CD14-positive monocyte (primary cell): ENCODE data around the gene PRC1. TPM values are rescaled to one million over a fixed set of nuclear protein-coding genes. Genes with fewer than 3 reads are reported as not detected.
A peak's percentile ranks its signal among the peaks of the same experiment; 100 is the strongest.

Experiments used
- DNase-seq, 3 donors: peaks; one replicate each; pipeline ENCODE4 v3.0.0-alpha.2; 2011 to 2022
- H2AFZ ChIP-seq: 2 replicates; pipeline ENCODE4 v1.6.0; 2012; ENCODE audit warnings: mild to moderate bottlenecking, low read depth, low read length, inconsistent platforms; ENCODE audit not compliant: insufficient read depth, poor library complexity, severe bottlenecking
- H3K27ac ChIP-seq, 2 donors: 1 replicate in 1 of 2; 2 replicates in 1 of 2; pipeline ENCODE4 v1.5.1; 2012 to 2013; ENCODE audit warnings: low read length in 2 of 2, control low read depth in 1 of 2, inconsistent platforms in 1 of 2, low read depth in 1 of 2, mild to moderate bottlenecking in 1 of 2
- H3K27me3 ChIP-seq, 2 donors: one replicate each; pipeline versions ENCODE4 v1.6.0 to v1.6.1; 2011 to 2013; ENCODE audit warnings: low read length in 2 of 2; ENCODE audit not compliant: control insufficient read depth in 2 of 2, insufficient read depth in 2 of 2
- H3K36me3 ChIP-seq, 2 donors: replicated peaks in 1 of 2; 1 replicate in 1 of 2; 2 replicates in 1 of 2; pipeline versions ENCODE4 v1.5.1 to v1.6.1; 2012 to 2013; ENCODE audit warnings: low read length in 2 of 2, control low read depth in 1 of 2, inconsistent platforms in 1 of 2, mild to moderate bottlenecking in 1 of 2; ENCODE audit not compliant: insufficient read depth in 2 of 2, control insufficient read depth in 1 of 2
- H3K4me1 ChIP-seq, 2 donors: 1 replicate in 1 of 2; 2 replicates in 1 of 2; pipeline versions ENCODE4 v1.5.1 to v1.6.1; 2012 to 2013; ENCODE audit warnings: low read length in 2 of 2, control low read depth in 1 of 2, inconsistent platforms in 1 of 2, mild to moderate bottlenecking in 1 of 2, moderate library complexity in 1 of 2; ENCODE audit not compliant: insufficient read depth in 2 of 2, control insufficient read depth in 1 of 2
- H3K4me2 ChIP-seq: replicated peaks from 2 replicates; pipeline ENCODE3; 2012; ENCODE audit warnings: low read length, moderate library complexity, mild to moderate bottlenecking; ENCODE audit not compliant: poor library complexity, severe bottlenecking; ENCODE audit errors: extremely low read depth
- H3K4me3 ChIP-seq, 3 experiments: fragments of 200-600 bp in 1 of 3; sonication (generic) in 1 of 3; replicated peaks in 1 of 3; 1 replicate in 2 of 3; 2 replicates in 1 of 3; pipeline ENCODE4 v1.5.1; 2011 to 2013; ENCODE audit warnings: low read length in 3 of 3, mild to moderate bottlenecking in 3 of 3, control low read depth in 2 of 3, low read depth in 2 of 3, inconsistent platforms in 1 of 3, moderate library complexity in 1 of 3
- H3K79me2 ChIP-seq: 2 replicates; pipeline ENCODE4 v1.6.0; 2012; ENCODE audit warnings: mild to moderate bottlenecking, control low read depth, inconsistent platforms, low read length, moderate library complexity; ENCODE audit not compliant: insufficient read depth
- H3K9ac ChIP-seq: 2 replicates; pipeline ENCODE4 v1.6.0; 2017; ENCODE audit warnings: low read length, mild to moderate bottlenecking; ENCODE audit not compliant: insufficient read depth, poor library complexity, severe bottlenecking
- H3K9me3 ChIP-seq, 2 donors: replicated peaks in 1 of 2; 1 replicate in 1 of 2; 2 replicates in 1 of 2; pipeline versions ENCODE4 v1.5.1 to v1.6.1; 2012 to 2013; ENCODE audit warnings: low read length in 2 of 2, control low read depth in 1 of 2; ENCODE audit not compliant: control insufficient read depth in 1 of 2, insufficient read depth in 1 of 2
- H4K20me1 ChIP-seq: 2 replicates; pipeline ENCODE4 v1.6.0; 2012; ENCODE audit warnings: mild to moderate bottlenecking, low read length, control low read depth, moderate library complexity; ENCODE audit not compliant: insufficient read depth
- H3K27ac Mint-ChIP-seq, 7 donors: one replicate each; pipeline ENCODE4 v1.8.0; 2020; ENCODE audit warnings: mild to moderate bottlenecking in 7 of 7, mixed read lengths in 7 of 7, moderate library complexity in 6 of 7, inconsistent platforms in 2 of 7
- H3K27me3 Mint-ChIP-seq, 3 donors: one replicate each; pipeline ENCODE4 v1.8.0; 2021 to 2022; ENCODE audit warnings: low read depth in 3 of 3, mild to moderate bottlenecking in 3 of 3, mixed read lengths in 3 of 3, moderate library complexity in 3 of 3, inconsistent platforms in 1 of 3
- H3K36me3 Mint-ChIP-seq, 2 donors: one replicate each; pipeline ENCODE4 v1.8.0; 2020; ENCODE audit warnings: mixed read lengths in 2 of 2, inconsistent platforms in 1 of 2, mild to moderate bottlenecking in 1 of 2
- H3K4me1 Mint-ChIP-seq: one replicate; pipeline ENCODE4 v1.8.0; 2020; ENCODE audit warnings: mild to moderate bottlenecking, mixed read lengths
- H3K4me3 Mint-ChIP-seq, 2 donors: one replicate each; pipeline ENCODE4 v1.8.0; 2020; ENCODE audit warnings: mild to moderate bottlenecking in 2 of 2, mixed read lengths in 2 of 2, moderate library complexity in 1 of 2
- H3K9me3 Mint-ChIP-seq, 7 donors: one replicate each; pipeline ENCODE4 v1.8.0; 2020 to 2022; ENCODE audit warnings: mixed read lengths in 7 of 7, mild to moderate bottlenecking in 6 of 7, moderate library complexity in 6 of 7, inconsistent platforms in 2 of 7
- CTCF ChIP-seq: fragments of 200-600 bp; IDR thresholded peaks from one replicate; pipeline ENCODE4 v1.8.0; 2022; ENCODE audit warnings: antibody characterized with exemption, mild to moderate bottlenecking
- WGBS: methylation state at CpG from one replicate; pipeline ENCODE4 v1.1.5; 2013; ENCODE audit warnings: missing lambda C conversion rate; ENCODE audit not compliant: insufficient coverage; 5-methylcytosine and 5-hydroxymethylcytosine counted together
- intact Hi-C, 2 donors: fragments of 100-400 bp; cut with micrococcal nuclease; formaldehyde crosslinking; loops; one replicate each; pipeline versions ENCODE4 v1.15.0 to v1.15.1; 2023
- polyA plus RNA-seq, 3 donors: library from polyadenylated mRNA; depleted of rRNA in 1 of 3; unstranded in 2 of 3; stranded (reverse) in 1 of 3; fragments of 300-500 nt in 2 of 3; fragments of >200 nt in 1 of 3; fragmentation: Illumina TruSeq in 2 of 3; gene quantifications; 1 replicate in 2 of 3; 2 replicates in 1 of 3; pipeline ENCODE4 v1.2.3, GENCODE V29; 2012 to 2021

The PRC1 gene
- polyA plus RNA-seq, 3 donors, result 1.6 to 6.9 (median 2.0) TPM

DNA sequence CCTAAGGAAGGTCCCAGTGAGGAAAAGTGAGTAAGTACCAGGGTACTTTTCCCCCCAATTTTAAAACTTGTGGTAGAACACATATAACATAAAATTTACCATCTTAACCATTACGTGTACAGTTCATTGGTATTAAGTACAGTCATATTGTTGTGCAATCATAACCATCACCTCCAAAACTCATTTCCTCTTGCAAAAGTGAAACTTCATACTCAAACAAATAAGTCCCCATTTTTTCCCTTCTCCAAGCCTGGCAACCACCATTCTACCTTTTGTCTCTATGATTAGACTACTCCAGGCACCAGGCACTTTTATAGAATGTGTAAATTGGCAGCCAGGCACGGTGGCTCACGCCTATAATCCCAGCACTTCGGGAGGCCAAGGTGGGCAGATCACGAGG, 12.2 kb downstream of the PRC1 start:
- Histone ChIP-seq H3K4me1 (peaks cover 12 to 14% of the 10 kb centered on the region in 2 donors), H3K9me3 (no peaks in the 10 kb centered on the region), H3K27me3 (no peaks in the 10 kb centered on the region), H3K79me2 (peaks cover 61% of the 10 kb centered on the region), H3K27ac (peak overlapping the region; percentile 38 to 78), H3K36me3 (peaks cover 16 to 41% of the 10 kb centered on the region in 2 donors), H3K9ac (no peak overlapping the region), H2AFZ (peak overlapping the region; percentile 36), H4K20me1 (no peaks in the 10 kb centered on the region), H3K4me3 (peak overlapping the region in 1 of 3 experiments; percentile 43), H3K4me2 (peak overlapping the region; percentile 52)
- Mint-ChIP-seq H3K4me3 (peak overlapping the region; percentile 29 to 51), H3K27me3 (no peaks in the 10 kb centered on the region), H3K9me3 (no peaks in the 10 kb centered on the region), H3K4me1 (peaks cover 19% of the 10 kb centered on the region), H3K36me3 (peaks cover 29 to 51% of the 10 kb centered on the region in 2 donors), H3K27ac (peak overlapping the region; percentile 78 to 95 (median 93))
- peak; percentile 57 to 81 (median 73) for DNase-seq
- TF ChIP-seq CTCF, result no peak
- 100% methylated on average over 4 of the region's 5 CpGs for WGBS
- intact Hi-C loops, result no loop called here

DNA sequence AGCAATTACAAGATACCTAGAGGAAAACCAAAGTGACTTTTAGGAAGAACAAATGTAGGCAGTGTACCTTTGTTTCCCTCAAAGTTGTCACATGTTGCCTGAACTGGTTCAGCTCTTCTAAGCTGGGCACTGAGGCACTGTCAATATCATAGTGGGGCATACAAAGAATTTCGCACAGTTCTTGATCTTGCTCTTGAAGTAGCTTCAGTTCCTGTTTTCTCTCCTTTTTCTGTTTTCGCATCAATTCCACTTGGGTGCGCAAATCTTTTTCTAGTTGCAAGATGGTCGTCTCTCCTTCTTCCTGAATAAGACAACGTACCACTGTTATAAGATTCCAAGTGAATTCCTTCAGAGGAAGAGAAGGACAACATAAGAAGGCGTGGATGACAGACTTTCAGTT, 12.7 kb downstream of the PRC1 start:
- WGBS, result 69% methylated on average over 2 of the region's 6 CpGs
- Histone ChIP-seq H3K4me3 (peak overlapping the region in 1 of 3 experiments; percentile 43), H3K27me3 (no peaks in the 10 kb centered on the region), H3K36me3 (peaks cover 20 to 45% of the 10 kb centered on the region in 2 donors), H4K20me1 (no peaks in the 10 kb centered on the region), H3K9me3 (no peaks in the 10 kb centered on the region), H3K79me2 (peaks cover 57% of the 10 kb centered on the region), H3K27ac (peak overlapping the region in 1 of 2 donors; percentile 78), H3K4me1 (peaks cover 12 to 14% of the 10 kb centered on the region in 2 donors), H3K9ac (no peak overlapping the region), H2AFZ (peak overlapping the region; percentile 36), H3K4me2 (peak overlapping the region; percentile 52)
- Mint-ChIP-seq H3K36me3 (peaks cover 29 to 55% of the 10 kb centered on the region in 2 donors), H3K4me1 (peaks cover 15% of the 10 kb centered on the region), H3K27ac (peak overlapping the region; percentile 76 to 94 (median 86)), H3K27me3 (no peaks in the 10 kb centered on the region), H3K4me3 (peak overlapping the region; percentile 28 to 29), H3K9me3 (no peaks in the 10 kb centered on the region)
- TF ChIP-seq CTCF, result no peak
- peak; percentile 10 to 33 (median 18) for DNase-seq
- intact Hi-C loops, result no loop called here
